Measurements from ENCODE around the gene USP17L22. TPM values are rescaled to one million over a fixed set of nuclear protein-coding genes. Genes with fewer than 3 reads are reported as not detected.
"Not testable (repeated sequence)": the region's sequence is repeated elsewhere in the genome, so short reads cannot be mapped to it uniquely, and the experiment has no call there.

Gene USP17L22
- not detected for total RNA-seq

GRCh38 chr4:9267319-9267718, at the start of gene USP17L22:
USP17L22 (plus strand) TSS chr4:9267619; CDS start chr4:9267619, 0 bp downstream.
- H3K9me3 Mint-ChIP-seq; DNase-seq; POLR2A ChIA-PET; H3K27me3 Mint-ChIP-seq; H3K4me3 Mint-ChIP-seq; H3K27ac Mint-ChIP-seq; H3K36me3 Mint-ChIP-seq (ENCODE audit: low read depth); H3K4me1 Mint-ChIP-seq; CTCF ChIA-PET: not testable (repeated sequence)

- H3K9me3 Mint-ChIP-seq; POLR2A ChIA-PET; DNase-seq; H3K4me1 Mint-ChIP-seq; H3K27me3 Mint-ChIP-seq; CTCF ChIA-PET; H3K27ac Mint-ChIP-seq; H3K4me3 Mint-ChIP-seq; H3K36me3 Mint-ChIP-seq (ENCODE audit: low read depth): not testable (repeated sequence)
These were observed 47.6 kb upstream of the USP17L22 start, which contains the start of gene USP17L12 for GRCh38 chr4:9219852-9220251. USP17L12 (plus strand) TSS chr4:9220152; CDS start chr4:9220152, 0 bp downstream.

- DNase-seq; H3K4me3 Mint-ChIP-seq; H3K27ac Mint-ChIP-seq; H3K4me1 Mint-ChIP-seq; H3K27me3 Mint-ChIP-seq; POLR2A ChIA-PET; H3K36me3 Mint-ChIP-seq (ENCODE audit: low read depth); CTCF ChIA-PET; H3K9me3 Mint-ChIP-seq: not testable (repeated sequence)
These were observed 42.8 kb upstream of the USP17L22 start, which contains the start of gene USP17L13 for GRCh38 chr4:9224596-9224995. USP17L13 (plus strand) TSS chr4:9224896; CDS start chr4:9224896, 0 bp downstream.

- H3K4me3 Mint-ChIP-seq; H3K4me1 Mint-ChIP-seq; H3K9me3 Mint-ChIP-seq; H3K27ac Mint-ChIP-seq; POLR2A ChIA-PET; CTCF ChIA-PET; DNase-seq; H3K36me3 Mint-ChIP-seq (ENCODE audit: low read depth); H3K27me3 Mint-ChIP-seq: not testable (repeated sequence)
These were observed 37.2 kb upstream of the USP17L22 start for GRCh38 chr4:9230249-9230648.

- H3K27ac Mint-ChIP-seq; POLR2A ChIA-PET; H3K4me1 Mint-ChIP-seq; H3K4me3 Mint-ChIP-seq; H3K27me3 Mint-ChIP-seq; CTCF ChIA-PET; H3K9me3 Mint-ChIP-seq; H3K36me3 Mint-ChIP-seq (ENCODE audit: low read depth); DNase-seq: not testable (repeated sequence)
These were observed 33.3 kb upstream of the USP17L22 start, which contains the start of gene USP17L15 for GRCh38 chr4:9234085-9234484. USP17L15 (plus strand) TSS chr4:9234385; CDS start chr4:9234385, 0 bp downstream.

GRCh38 chr4:9238461-9238860, 29.0 kb upstream of the USP17L22 start:
- POLR2A ChIA-PET; DNase-seq; H3K36me3 Mint-ChIP-seq (ENCODE audit: low read depth); CTCF ChIA-PET; H3K9me3 Mint-ChIP-seq; H3K27me3 Mint-ChIP-seq; H3K4me1 Mint-ChIP-seq; H3K27ac Mint-ChIP-seq; H3K4me3 Mint-ChIP-seq: not testable (repeated sequence)

- DNase-seq; H3K4me3 Mint-ChIP-seq; POLR2A ChIA-PET; H3K36me3 Mint-ChIP-seq (ENCODE audit: low read depth); H3K9me3 Mint-ChIP-seq; H3K27me3 Mint-ChIP-seq; CTCF ChIA-PET; H3K27ac Mint-ChIP-seq; H3K4me1 Mint-ChIP-seq: not testable (repeated sequence)
These were observed 23.8 kb upstream of the USP17L22 start, which contains the start of gene USP17L17 for GRCh38 chr4:9243579-9243978. USP17L17 (plus strand) TSS chr4:9243879; CDS start chr4:9243879, 0 bp downstream.

GRCh38 chr4:9247953-9248680, 19.3 kb upstream of the USP17L22 start, which contains the start of gene USP17L18:
USP17L18 (plus strand) TSS chr4:9248630; CDS start chr4:9248630, 0 bp downstream.
- H3K4me1 Mint-ChIP-seq; H3K4me3 Mint-ChIP-seq; H3K27me3 Mint-ChIP-seq; H3K27ac Mint-ChIP-seq; H3K9me3 Mint-ChIP-seq; CTCF ChIA-PET; H3K36me3 Mint-ChIP-seq (ENCODE audit: low read depth); POLR2A ChIA-PET: not testable (repeated sequence)
- DNase-seq, result peak; percentile 14

GRCh38 chr4:9253078-9253477, 14.3 kb upstream of the USP17L22 start, which contains the start of gene USP17L19:
USP17L19 (plus strand) TSS chr4:9253378; CDS start chr4:9253378, 0 bp downstream.
- DNase-seq; CTCF ChIA-PET; H3K36me3 Mint-ChIP-seq (ENCODE audit: low read depth); H3K4me3 Mint-ChIP-seq; H3K9me3 Mint-ChIP-seq; H3K27ac Mint-ChIP-seq; H3K4me1 Mint-ChIP-seq; POLR2A ChIA-PET; H3K27me3 Mint-ChIP-seq: not testable (repeated sequence)

- H3K27me3 Mint-ChIP-seq; POLR2A ChIA-PET; CTCF ChIA-PET; H3K36me3 Mint-ChIP-seq (ENCODE audit: low read depth); DNase-seq; H3K27ac Mint-ChIP-seq; H3K9me3 Mint-ChIP-seq; H3K4me3 Mint-ChIP-seq; H3K4me1 Mint-ChIP-seq: not testable (repeated sequence)
These were observed 9.6 kb upstream of the USP17L22 start, which contains the start of gene USP17L20 for GRCh38 chr4:9257824-9258223. USP17L20 (plus strand) TSS chr4:9258124; CDS start chr4:9258124, 0 bp downstream.

GRCh38 chr4:9262572-9262971, 4.8 kb upstream of the USP17L22 start, which contains the start of gene USP17L21:
USP17L21 (plus strand) TSS chr4:9262872; CDS start chr4:9262872, 0 bp downstream.
- H3K9me3 Mint-ChIP-seq; DNase-seq; H3K36me3 Mint-ChIP-seq (ENCODE audit: low read depth); H3K4me1 Mint-ChIP-seq; H3K27me3 Mint-ChIP-seq; H3K4me3 Mint-ChIP-seq; H3K27ac Mint-ChIP-seq; POLR2A ChIA-PET; CTCF ChIA-PET: not testable (repeated sequence)

GRCh38 chr4:9271719-9272118, 4.3 kb downstream of the USP17L22 start:
- not testable (repeated sequence) for H3K27me3 Mint-ChIP-seq

More at GRCh38 chr4:9271719-9272118, 4.3 kb downstream of the USP17L22 start:
- H3K4me1 Mint-ChIP-seq; H3K36me3 Mint-ChIP-seq (ENCODE audit: low read depth); H3K9me3 Mint-ChIP-seq; H3K4me3 Mint-ChIP-seq; H3K27ac Mint-ChIP-seq; CTCF ChIA-PET; POLR2A ChIA-PET: not testable (repeated sequence)
- peak; percentile 20 for DNase-seq

Measured in activated CD4-positive, alpha-beta memory T cell treated with anti-CD3 and anti-CD28 coated beads, Interleukin-2, amount 10 ng/mL, durations not matched to agents 7 days and 5 days (primary cell).